GM19455 (cell line): ENCODE measurements around the gene PLA2G4C.

Experiments used
- ATAC-seq: cut with Tn5 transposase; IDR thresholded peaks from one replicate; pipeline ENCODE4 v1.9.1; 2021; ENCODE audit not compliant: unreplicated experiment

The PLA2G4C gene

GRCh38 chr19:48110350-48110966 lies at the start of gene PLA2G4C:
Gene PLA2G4C, minus strand, starts transcription at chr19:48110817. Its CDS starts 4,288 bp downstream, at chr19:48106529.
- no peak for ATAC-seq

GRCh38 chr19:48158210-48158790 lies 47.7 kb upstream of the PLA2G4C start:
- no peak for ATAC-seq

- ATAC-seq: no peak
Measured at GRCh38 chr19:48154003-48154402, 43.4 kb upstream of the PLA2G4C start.

GRCh38 chr19:48152551-48152950 lies 41.9 kb upstream of the PLA2G4C start:
- ATAC-seq: no peak

GRCh38 chr19:48149430-48149829 lies 38.8 kb upstream of the PLA2G4C start:
- no peak for ATAC-seq

GRCh38 chr19:48148576-48148975 lies 38.0 kb upstream of the PLA2G4C start:
- ATAC-seq: no peak

GRCh38 chr19:48147597-48148175 lies 37.1 kb upstream of the PLA2G4C start:
- no peak for ATAC-seq

GRCh38 chr19:48139053-48139452 lies 28.4 kb upstream of the PLA2G4C start:
- ATAC-seq: no peak

GRCh38 chr19:48137411-48137810 lies 26.8 kb upstream of the PLA2G4C start:
- no peak for ATAC-seq

- ATAC-seq: no peak
Measured at GRCh38 chr19:48136547-48136946, 25.9 kb upstream of the PLA2G4C start.

- ATAC-seq: no peak
Measured at GRCh38 chr19:48135411-48135810, 24.8 kb upstream of the PLA2G4C start.

- ATAC-seq: no peak
Measured at GRCh38 chr19:48133094-48133493, 22.5 kb upstream of the PLA2G4C start.

GRCh38 chr19:48127561-48127960 lies 16.9 kb upstream of the PLA2G4C start:
- no peak for ATAC-seq

GRCh38 chr19:48123907-48124651 lies 13.5 kb upstream of the PLA2G4C start:
- no peak for ATAC-seq

GRCh38 chr19:48122421-48122820 lies 11.8 kb upstream of the PLA2G4C start:
- no peak for ATAC-seq

GRCh38 chr19:48121909-48122371 lies 11.3 kb upstream of the PLA2G4C start:
- no peak for ATAC-seq

- no peak for ATAC-seq
Measured at GRCh38 chr19:48121066-48121465, 10.4 kb upstream of the PLA2G4C start.

- no peak for ATAC-seq
Measured at GRCh38 chr19:48120505-48120904, 9.9 kb upstream of the PLA2G4C start.

- ATAC-seq: no peak
Measured at GRCh38 chr19:48118131-48118517, 7.5 kb upstream of the PLA2G4C start.

GRCh38 chr19:48117515-48118130 lies 7.0 kb upstream of the PLA2G4C start:
- ATAC-seq: no peak

GRCh38 chr19:48113190-48113917 lies 2.7 kb upstream of the PLA2G4C start:
- no peak for ATAC-seq
